Stimulated activated CD8-positive, alpha-beta memory T cell treated with anti-CD3 and anti-CD28 coated beads, Interleukin-15, amount 100 ng/mL, for 1 hour (primary cell): Measurements from ENCODE around the gene TFB1M.

Source experiments
- DNase-seq: peaks from one replicate; pipeline ENCODE4 v3.0.0-alpha.2; 2020; ENCODE audit warnings: low read depth

Gene TFB1M

DNA sequence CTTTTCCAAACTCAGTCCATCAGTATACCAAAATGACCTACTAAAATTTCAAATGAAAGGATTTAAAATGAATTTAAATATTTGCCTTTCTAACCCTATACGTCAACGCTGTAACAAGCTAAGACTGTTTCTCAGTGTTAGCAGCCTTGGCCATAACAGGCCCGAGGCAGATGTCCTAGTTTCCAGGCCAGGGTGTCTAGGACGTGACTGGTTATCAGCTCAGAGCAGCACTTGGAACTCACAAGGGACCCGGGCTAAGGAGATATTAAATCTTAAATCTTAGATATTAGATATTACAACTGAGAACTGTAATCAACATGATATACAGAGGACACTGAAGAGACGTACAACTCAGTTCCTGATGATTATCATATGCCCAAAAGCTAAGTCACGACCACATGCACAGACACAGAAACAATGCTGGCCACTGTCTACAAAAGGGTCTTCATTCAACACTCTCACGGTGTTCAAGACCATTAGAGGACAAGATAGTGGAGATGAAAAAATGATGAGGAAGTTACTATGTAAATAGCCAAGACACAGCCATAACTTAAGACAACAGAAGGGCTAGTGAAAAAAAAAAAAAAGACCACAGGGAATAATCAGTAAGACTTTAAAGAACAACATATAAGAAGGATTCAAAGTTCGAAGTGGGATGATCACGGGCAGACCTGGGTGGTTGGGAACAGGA is 50.8 kb downstream of the TFB1M start, which contains the start of gene CLDN20:
TSS of gene CLDN20 (plus strand) at position 641 of the 691 bp plus-strand sequence. CDS start 11,707 bp downstream, outside the sequence.
- DNase-seq: no peak

DNA sequence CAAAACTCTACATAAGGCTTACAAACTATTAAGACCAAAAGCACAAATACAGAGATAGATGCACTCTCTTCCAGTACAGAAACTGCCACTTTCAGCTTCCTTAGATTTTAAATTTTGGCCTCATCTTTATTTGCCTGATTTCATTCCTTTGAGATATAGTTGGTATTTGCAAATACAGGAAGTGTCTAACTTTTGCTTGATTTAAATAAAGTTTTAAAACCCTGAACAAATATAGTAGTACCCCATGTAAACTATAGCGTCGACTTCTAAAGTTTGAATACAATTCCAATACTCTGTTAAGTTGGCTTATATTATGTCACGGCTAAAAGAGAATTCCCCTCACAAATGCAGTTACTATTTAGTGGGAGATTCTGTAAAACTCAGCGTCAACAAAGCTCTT is 51.6 kb downstream of the TFB1M start:
- no peak for DNase-seq

DNA sequence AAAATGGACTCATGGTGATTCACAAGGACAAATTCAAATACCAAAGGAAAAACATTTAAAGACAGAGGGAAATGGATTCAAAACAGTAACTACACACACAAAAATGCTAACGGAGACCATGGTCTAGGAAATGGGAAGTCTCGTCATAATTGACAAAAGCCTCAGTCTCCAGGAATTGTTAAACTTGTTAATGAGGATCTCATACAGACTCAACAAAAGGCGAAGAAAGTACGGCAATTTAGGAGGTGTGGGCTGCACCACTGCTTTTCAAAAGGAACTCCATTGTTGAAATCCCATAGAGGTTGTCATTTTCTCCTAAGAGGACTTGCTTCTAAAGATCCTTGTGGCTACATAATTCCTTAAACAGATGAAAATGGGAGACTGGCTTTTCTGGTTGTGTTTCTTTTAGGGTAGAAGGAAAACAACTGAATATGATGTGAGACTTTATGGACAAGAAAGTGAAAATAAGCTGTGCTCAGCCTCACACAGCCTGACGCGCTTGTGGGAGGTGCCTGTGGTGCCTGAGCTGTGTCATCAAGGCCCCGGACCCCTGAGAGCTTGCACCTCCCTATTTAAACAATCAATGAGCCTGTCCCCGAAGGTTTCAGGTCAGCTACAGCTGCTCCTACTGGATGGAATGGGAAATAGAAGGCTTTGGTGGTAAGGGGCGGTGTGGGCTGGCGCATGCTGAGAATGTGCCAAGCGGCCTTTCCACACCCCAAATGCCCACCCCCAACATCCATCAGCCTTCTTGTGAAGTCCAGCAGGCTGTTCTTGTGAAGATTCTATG is 53.0 kb downstream of the TFB1M start:
- no peak for DNase-seq

- no peak for DNase-seq
Measured at GRCh38 chr6:155260686-155261085, 53.6 kb downstream of the TFB1M start.

DNA sequence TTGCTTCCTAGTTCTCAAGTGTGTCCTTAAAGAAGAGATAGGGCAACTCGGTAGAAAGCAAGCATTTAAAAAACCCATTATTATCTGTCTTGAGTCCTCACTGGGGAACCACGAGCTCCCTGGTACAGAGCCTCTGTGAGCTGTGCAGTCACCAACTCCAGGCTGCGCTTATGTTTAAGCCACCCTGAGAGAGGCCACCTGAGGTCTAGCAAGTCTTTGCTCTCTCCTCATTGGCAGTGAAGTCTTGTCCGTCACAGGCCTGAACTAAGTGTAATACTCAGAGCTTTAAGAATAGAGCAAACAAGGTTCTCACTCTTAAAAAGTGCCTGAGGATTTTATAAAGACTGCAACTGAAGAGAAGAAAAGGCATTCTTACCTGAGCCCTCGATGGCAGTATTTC is 54.4 kb downstream of the TFB1M start:
- DNase-seq: no peak

GRCh38 chr6:155259204-155259603 is 55.1 kb downstream of the TFB1M start:
- DNase-seq: no peak

GRCh38 chr6:155257796-155258195 is 56.5 kb downstream of the TFB1M start:
- DNase-seq: no peak

- DNase-seq: no peak
Measured at GRCh38 chr6:155256122-155256795, 58.0 kb downstream of the TFB1M start.

- DNase-seq: no peak
Measured at GRCh38 chr6:155254139-155254538, 60.1 kb downstream of the TFB1M start.

- no peak for DNase-seq
Measured at GRCh38 chr6:155253337-155253736, 60.9 kb downstream of the TFB1M start.

DNA sequence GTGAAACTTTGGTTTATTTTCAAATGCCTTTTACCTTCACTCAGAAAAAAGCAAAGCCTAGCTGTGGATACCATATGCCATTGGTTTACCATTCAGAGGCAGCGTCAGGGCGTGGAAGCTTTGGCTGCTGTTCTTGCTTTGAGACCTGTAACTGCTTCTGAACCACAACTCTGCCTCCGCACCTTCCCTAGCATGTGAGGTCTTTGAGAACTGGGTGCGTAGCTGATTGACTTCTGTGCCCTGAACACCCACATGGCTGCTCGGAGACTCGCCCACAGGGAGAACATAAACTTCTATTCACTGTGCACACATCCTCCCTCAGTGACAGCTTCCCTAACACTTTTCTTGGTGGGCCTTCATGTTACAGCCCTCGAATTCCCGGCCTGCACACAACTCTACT is 61.7 kb downstream of the TFB1M start:
- no peak for DNase-seq

DNA sequence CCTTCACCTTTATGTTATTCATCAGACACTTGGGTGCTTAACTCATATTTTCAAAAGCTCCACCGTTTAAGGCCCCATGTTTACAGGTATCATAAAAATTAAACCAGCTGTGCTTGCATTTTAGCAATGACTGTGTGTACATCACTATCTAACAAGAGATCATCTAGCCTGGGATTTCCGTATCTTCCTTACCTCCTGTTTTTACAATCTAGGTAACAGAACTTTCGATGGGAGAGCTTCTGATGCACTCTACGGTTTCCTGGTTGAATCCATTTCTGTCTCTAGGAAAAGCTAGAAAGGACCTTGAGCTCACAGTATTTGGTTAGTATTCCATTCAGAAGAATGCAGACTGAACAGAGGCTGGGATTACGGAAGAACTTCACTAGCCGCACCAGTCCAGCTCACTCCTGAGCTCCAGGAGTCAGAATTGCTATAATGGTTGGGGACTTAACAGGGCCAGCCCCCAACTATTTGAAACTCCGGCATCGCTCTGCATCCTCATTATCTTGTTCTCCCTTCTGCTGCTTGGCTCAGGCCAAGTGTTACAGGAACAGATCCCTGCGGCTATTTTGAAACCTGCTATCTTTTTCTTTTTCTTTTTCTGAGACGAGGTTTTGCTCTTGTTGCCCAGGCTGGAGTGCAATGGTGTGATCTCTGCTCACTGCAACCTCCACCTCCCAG is 63.4 kb downstream of the TFB1M start:
- no peak for DNase-seq

- no peak for DNase-seq
Measured at GRCh38 chr6:155248008-155249001, 66.0 kb downstream of the TFB1M start.

DNA sequence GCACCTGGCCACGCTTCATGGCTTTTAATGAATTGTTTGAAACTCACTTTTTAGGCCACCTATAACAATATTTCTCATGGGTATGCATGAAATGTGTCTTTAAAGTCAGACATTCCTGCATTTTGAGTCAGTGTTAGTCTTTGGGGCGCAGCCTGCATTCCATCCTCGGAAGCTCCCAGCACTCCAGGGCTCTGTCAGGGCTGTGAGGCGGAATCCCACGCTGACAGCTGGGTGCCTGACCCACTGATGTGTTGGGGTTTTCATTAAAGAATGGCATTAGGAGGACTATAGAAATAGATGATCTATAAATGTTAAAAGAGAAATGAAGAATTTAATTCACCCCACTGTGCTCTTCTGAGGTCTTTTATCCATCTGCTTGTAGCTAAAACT is 66.7 kb downstream of the TFB1M start:
- no peak for DNase-seq

GRCh38 chr6:155246825-155247224 is 67.5 kb downstream of the TFB1M start:
- no peak for DNase-seq

DNA sequence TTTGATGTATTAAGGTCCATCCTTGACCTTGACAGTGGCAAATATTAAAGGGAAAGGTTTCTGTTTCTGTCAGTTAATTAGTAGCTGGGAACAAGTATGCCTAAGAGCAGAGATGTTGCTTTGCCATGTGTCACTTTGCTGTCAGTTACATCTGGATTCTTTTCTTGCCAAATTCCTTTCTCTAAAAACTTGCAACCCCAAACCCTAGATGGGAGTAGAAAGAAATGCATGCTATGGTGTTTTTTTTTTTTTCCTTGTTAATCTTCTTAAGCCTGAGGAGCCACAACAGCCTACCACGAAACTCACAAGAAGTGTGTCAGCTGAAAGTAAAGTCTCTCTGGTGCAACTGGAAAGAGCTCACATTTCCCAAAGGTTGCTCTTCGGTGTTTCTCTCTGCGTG is 68.5 kb downstream of the TFB1M start:
- no peak for DNase-seq

GRCh38 chr6:155245193-155245592 is 69.1 kb downstream of the TFB1M start:
- no peak for DNase-seq

GRCh38 chr6:155244434-155244833 is 69.8 kb downstream of the TFB1M start:
- DNase-seq: no peak

DNA sequence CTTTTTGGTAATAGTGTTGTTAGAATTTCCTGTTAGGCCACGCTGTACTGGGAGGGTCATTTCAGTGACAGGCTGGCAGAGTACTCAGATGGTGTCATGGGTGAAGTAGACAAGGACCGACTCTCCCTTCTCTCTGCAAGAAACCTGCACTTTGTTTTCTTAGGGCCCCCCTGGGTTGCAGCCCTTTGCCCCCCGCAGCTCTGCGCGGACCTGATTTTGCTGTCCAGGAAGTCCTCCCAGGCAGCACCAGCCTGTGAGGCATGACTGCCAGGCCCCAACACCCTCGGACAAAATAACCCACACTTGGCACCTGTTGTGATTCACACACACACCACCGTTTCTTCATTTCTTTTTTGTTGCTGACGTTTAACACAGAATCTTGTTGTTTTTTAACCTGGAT is 72.3 kb downstream of the TFB1M start:
- no peak for DNase-seq

GRCh38 chr6:155240905-155241600 is 73.2 kb downstream of the TFB1M start:
- no peak for DNase-seq

DNA sequence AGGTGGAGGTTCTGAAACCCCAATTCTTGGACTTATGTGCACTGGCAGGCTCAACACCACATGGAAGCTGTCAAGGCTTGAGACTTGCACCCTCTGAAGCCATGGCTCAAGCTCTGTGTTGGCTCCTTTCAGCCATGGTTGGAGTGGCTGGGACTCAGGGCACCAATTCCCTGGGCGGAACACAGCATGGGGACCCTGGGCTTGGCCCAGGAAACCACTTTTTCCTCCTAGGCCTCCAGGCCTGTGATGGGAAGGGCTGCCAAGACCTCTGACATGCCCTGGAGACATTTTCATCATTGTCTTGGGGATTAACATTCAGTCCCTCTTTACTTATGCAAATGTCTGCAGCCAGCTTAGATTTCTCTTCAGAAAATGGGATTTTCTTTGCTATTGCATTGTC is 76.7 kb downstream of the TFB1M start:
- DNase-seq: no peak
